Neuronal stem cell (in vitro differentiated cells): ENCODE data around the gene ZSWIM1.

ENCODE experiments used
- DNase-seq: peaks from one replicate; pipeline ENCODE4 v3.0.0-alpha.2; 2013; ENCODE audit warnings: low spot score
- H2AFZ ChIP-seq: one replicate; pipeline ENCODE4 v1.6.1; 2013; ENCODE audit warnings: mild to moderate bottlenecking, low read length, inconsistent platforms
- H2AK5ac ChIP-seq: 2 replicates; pipeline ENCODE4 v1.6.1; 2013; ENCODE audit warnings: low read depth, mild to moderate bottlenecking, inconsistent platforms, low read length, moderate library complexity, mixed read lengths
- H2BK120ac ChIP-seq: 2 replicates; pipeline ENCODE4 v1.6.1; 2013; ENCODE audit warnings: low read depth, mild to moderate bottlenecking, inconsistent platforms, low read length, moderate library complexity, mixed read lengths
- H2BK12ac ChIP-seq: one replicate; pipeline ENCODE4 v1.6.1; 2013; ENCODE audit warnings: low read length, inconsistent platforms
- H2BK15ac ChIP-seq: 2 replicates; pipeline ENCODE4 v1.6.1; 2013; ENCODE audit warnings: mild to moderate bottlenecking, low read length, inconsistent platforms, mixed read lengths
- H2BK5ac ChIP-seq: one replicate; pipeline ENCODE4 v1.6.1; 2013; ENCODE audit warnings: inconsistent platforms, mild to moderate bottlenecking, low read length, moderate library complexity
- H3K14ac ChIP-seq: one replicate; pipeline ENCODE4 v1.6.1; 2013; ENCODE audit warnings: low read length, inconsistent platforms
- H3K18ac ChIP-seq: 2 replicates; pipeline ENCODE4 v1.6.1; 2013; ENCODE audit warnings: low read length, inconsistent platforms
- H3K23ac ChIP-seq: 2 replicates; pipeline ENCODE4 v1.6.1; 2013; ENCODE audit warnings: low read depth, mild to moderate bottlenecking, mixed read lengths, low read length, inconsistent platforms; ENCODE audit not compliant: poor library complexity
- H3K27ac ChIP-seq: replicated peaks from 3 replicates; pipeline ENCODE4 v1.5.1; 2013; ENCODE audit warnings: low read length, inconsistent platforms
- H3K27me3 ChIP-seq, 3 experiments: 2 replicates each; pipeline ENCODE4 v1.6.1; 2013; ENCODE audit warnings: low read length in 3 of 3, mild to moderate bottlenecking in 2 of 3, inconsistent platforms in 1 of 3, low read depth in 1 of 3, mixed read lengths in 1 of 3, moderate library complexity in 1 of 3; ENCODE audit not compliant: control insufficient read depth in 3 of 3, insufficient read depth in 3 of 3
- H3K36me3 ChIP-seq, 2 donors: replicated peaks in 1 of 2; 2 replicates each; pipeline ENCODE4 v1.6.1; 2013; ENCODE audit warnings: low read length in 2 of 2; ENCODE audit not compliant: control insufficient read depth in 2 of 2, insufficient read depth in 2 of 2
- H3K4ac ChIP-seq: 2 replicates; pipeline ENCODE4 v1.6.1; 2013; ENCODE audit warnings: inconsistent platforms, mild to moderate bottlenecking, low read length, moderate library complexity
- H3K4me1 ChIP-seq, 2 donors: 1 replicate in 1 of 2; 2 replicates in 1 of 2; pipeline ENCODE4 v1.6.1; 2013; ENCODE audit warnings: low read length in 2 of 2, low read depth in 1 of 2; ENCODE audit not compliant: control insufficient read depth in 2 of 2, insufficient read depth in 1 of 2
- H3K4me2 ChIP-seq: one replicate; pipeline ENCODE4 v1.6.1; 2013; ENCODE audit warnings: mild to moderate bottlenecking, low read length, inconsistent platforms; ENCODE audit not compliant: insufficient read depth, poor library complexity, severe bottlenecking
- H3K4me3 ChIP-seq, 2 donors: 2 replicates each; pipeline ENCODE4 v1.5.1; 2013; ENCODE audit warnings: low read length in 2 of 2, mild to moderate bottlenecking in 2 of 2, inconsistent platforms in 1 of 2, moderate library complexity in 1 of 2
- H3K79me1 ChIP-seq: one replicate; pipeline ENCODE4 v1.6.1; 2013; ENCODE audit warnings: low read depth, mild to moderate bottlenecking, inconsistent platforms, low read length, moderate library complexity
- H3K9ac ChIP-seq: one replicate; pipeline ENCODE4 v1.6.1; 2013; ENCODE audit warnings: mild to moderate bottlenecking, low read depth, low read length, inconsistent platforms; ENCODE audit not compliant: poor library complexity
- H3K9me3 ChIP-seq, 2 donors: replicated peaks in 1 of 2; 2 replicates each; pipeline versions ENCODE3 to v1.6.1; 2013; ENCODE audit warnings: low read length in 2 of 2, mild to moderate bottlenecking in 2 of 2, inconsistent platforms in 1 of 2, low read depth in 1 of 2, mixed read lengths in 1 of 2, moderate library complexity in 1 of 2; ENCODE audit not compliant: control insufficient read depth in 2 of 2, insufficient read depth in 1 of 2
- H4K8ac ChIP-seq: one replicate; pipeline ENCODE4 v1.6.1; 2013; ENCODE audit warnings: low read depth, mild to moderate bottlenecking, inconsistent platforms, low read length, moderate library complexity
- H4K91ac ChIP-seq: one replicate; pipeline ENCODE4 v1.6.1; 2013; ENCODE audit warnings: low read length, low read depth, mild to moderate bottlenecking, inconsistent platforms; ENCODE audit not compliant: poor library complexity
- WGBS, 2 donors: extraction: QIAGEN DNeasy Blood & Tissue Kit; methylation state at CpG; one replicate each; pipeline ENCODE4 v1.1.7; 2013; ENCODE audit warnings: missing lambda C conversion rate in 2 of 2, mixed read lengths in 1 of 2; ENCODE audit not compliant: insufficient read length in 2 of 2, insufficient replicate concordance in 1 of 2; ENCODE audit errors: extremely low coverage in 2 of 2; 5-methylcytosine and 5-hydroxymethylcytosine counted together

ZSWIM1 gene

GRCh38 chr20:45896641-45897161 is 15.7 kb downstream of the ZSWIM1 start:
- Histone ChIP-seq H3K18ac (no peak overlapping the region), H3K27me3 (no peaks in the 10 kb centered on the region), H3K4me2 (no peak overlapping the region), H2BK12ac (no peak overlapping the region), H3K79me1 (no peaks in the 10 kb centered on the region), H3K4me1 (peaks cover 1 to 3% of the 10 kb centered on the region in 2 donors), H3K23ac (no peak overlapping the region), H2BK15ac (no peak overlapping the region), H3K4me3 (no peak overlapping the region), H3K36me3 (peaks cover 19 to 70% of the 10 kb centered on the region in 2 donors), H3K14ac (no peak overlapping the region), H3K27ac (no peak overlapping the region), H2AK5ac (no peak overlapping the region), H3K9me3 (no peaks in the 10 kb centered on the region), H3K4ac (no peak overlapping the region), H2BK5ac (no peak overlapping the region), H2AFZ (no peak overlapping the region), H4K8ac (no peak overlapping the region), H3K9ac (no peak overlapping the region), H2BK120ac (no peak overlapping the region), H4K91ac (no peak overlapping the region)
- DNase-seq, result no peak
- no CpG with 5 or more reads among the region's 14 CpGs for WGBS, 2 donors

- H3K9ac ChIP-seq, result no peak overlapping the region
- DNase-seq, result no peak
- no peak overlapping the region for H3K27ac ChIP-seq
- H3K18ac ChIP-seq, result no peak overlapping the region
- H2AK5ac ChIP-seq, result no peak overlapping the region
- no peak overlapping the region for H3K14ac ChIP-seq
- no CpG with 5 or more reads among the region's 2 CpGs for WGBS, 2 donors
- H3K27me3 ChIP-seq, result no peaks in the 10 kb centered on the region
- H3K79me1 ChIP-seq, result peaks cover 2% of the 10 kb centered on the region
- H2BK12ac ChIP-seq, result no peak overlapping the region
- H3K4me2 ChIP-seq, result no peak overlapping the region
- no peak overlapping the region for H2AFZ ChIP-seq
- no peak overlapping the region for H3K4me3 ChIP-seq
- no peak overlapping the region for H2BK5ac ChIP-seq
- no peak overlapping the region for H2BK15ac ChIP-seq
- no peak overlapping the region for H4K8ac ChIP-seq
- no peaks in the 10 kb centered on the region for H3K9me3 ChIP-seq
- H2BK120ac ChIP-seq, result no peak overlapping the region
- no peak overlapping the region for H3K4ac ChIP-seq
- peaks cover 24 to 76% of the 10 kb centered on the region in 2 donors for H3K36me3 ChIP-seq
- H3K4me1 ChIP-seq, result no peaks in the 10 kb centered on the region
- no peak overlapping the region for H4K91ac ChIP-seq
- no peak overlapping the region for H3K23ac ChIP-seq
Measured at GRCh38 chr20:45897289-45897688, 16.3 kb downstream of the ZSWIM1 start.

GRCh38 chr20:45897692-45898091 is 16.7 kb downstream of the ZSWIM1 start:
- Histone ChIP-seq H2AFZ (no peak overlapping the region), H2BK5ac (no peak overlapping the region), H3K27ac (no peak overlapping the region), H3K36me3 (peaks cover 27 to 78% of the 10 kb centered on the region in 2 donors), H3K23ac (no peak overlapping the region), H2BK12ac (no peak overlapping the region), H3K4me2 (no peak overlapping the region), H3K18ac (no peak overlapping the region), H4K8ac (peak overlapping the region; percentile 20), H3K9me3 (no peaks in the 10 kb centered on the region), H3K4me1 (no peaks in the 10 kb centered on the region), H2BK120ac (no peak overlapping the region), H3K9ac (no peak overlapping the region), H3K79me1 (peaks cover 2% of the 10 kb centered on the region), H3K4ac (no peak overlapping the region), H4K91ac (no peak overlapping the region), H3K4me3 (no peak overlapping the region), H2BK15ac (no peak overlapping the region), H2AK5ac (no peak overlapping the region), H3K14ac (no peak overlapping the region), H3K27me3 (no peaks in the 10 kb centered on the region)
- no CpG with 5 or more reads among the region's 7 CpGs for whole genome bisulfite sequencing, 2 donors
- DNase-seq, result no peak

- no peak overlapping the region for H3K27ac ChIP-seq
- H3K79me1 ChIP-seq, result peaks cover 2% of the 10 kb centered on the region
- no peak overlapping the region for H2AFZ ChIP-seq
- no peak overlapping the region for H3K18ac ChIP-seq
- H3K9ac ChIP-seq, result no peak overlapping the region
- H3K36me3 ChIP-seq, result peaks cover 25 to 78% of the 10 kb centered on the region in 2 donors
- H2BK15ac ChIP-seq, result no peak overlapping the region
- no peak overlapping the region for H3K23ac ChIP-seq
- no peak overlapping the region for H2BK12ac ChIP-seq
- no CpG with 5 or more reads among the region's 12 CpGs for WGBS, 2 donors
- no peak overlapping the region for H4K8ac ChIP-seq
- no peak overlapping the region for H3K14ac ChIP-seq
- no peak overlapping the region for H2AK5ac ChIP-seq
- H2BK120ac ChIP-seq, result no peak overlapping the region
- H3K4me2 ChIP-seq, result no peak overlapping the region
- DNase-seq, result no peak
- H3K4ac ChIP-seq, result no peak overlapping the region
- H4K91ac ChIP-seq, result no peak overlapping the region
- no peak overlapping the region for H2BK5ac ChIP-seq
- H3K4me1 ChIP-seq, result no peaks in the 10 kb centered on the region
- no peak overlapping the region for H3K4me3 ChIP-seq
- H3K9me3 ChIP-seq, result no peaks in the 10 kb centered on the region
- H3K27me3 ChIP-seq, result no peaks in the 10 kb centered on the region
Measured at GRCh38 chr20:45898285-45898684, 17.3 kb downstream of the ZSWIM1 start.
